GM23338 (cell line): ENCODE data around the gene MST1. TPM values are rescaled to one million over a fixed set of nuclear protein-coding genes. Genes with fewer than 3 reads are reported as not detected.

Experiments used
- ATAC-seq: fragments of 200-7000 bp; cut with Tn5 transposase; 3 replicates; pipeline ENCODE4 v1.9.1; 2020
- DNase-seq: peaks from one replicate; pipeline ENCODE4 v3.0.0-alpha.2; 2015; ENCODE audit warnings: low spot score
- H2AFZ ChIP-seq: fragments of 200-600 bp; sonication (generic); 2 replicates; pipeline ENCODE4 v1.8.0; 2016; ENCODE audit warnings: antibody characterized with exemption, mild to moderate bottlenecking, moderate library complexity
- H3F3A ChIP-seq: fragments of 200-600 bp; sonication (generic); replicated peaks from 2 replicates; pipeline ENCODE4 v1.8.0; 2017; ENCODE audit warnings: antibody characterized with exemption, mixed run types, low read depth
- H3K27ac ChIP-seq: fragments of 200-600 bp; sonication (generic); 2 replicates; pipeline ENCODE4 v1.6.1; 2016; ENCODE audit warnings: low read depth
- H3K27me3 ChIP-seq: fragments of 200-600 bp; sonication (generic); 2 replicates; pipeline ENCODE4 v1.8.0; 2016; ENCODE audit warnings: mild to moderate bottlenecking, mixed run types, moderate library complexity; ENCODE audit not compliant: insufficient read depth
- H3K36me3 ChIP-seq: fragments of 200-600 bp; sonication (generic); 2 replicates; pipeline ENCODE4 v1.8.0; 2016; ENCODE audit warnings: mild to moderate bottlenecking; ENCODE audit not compliant: insufficient read depth
- H3K4me1 ChIP-seq: fragments of 200-600 bp; sonication (generic); 2 replicates; pipeline ENCODE4 v1.8.0; 2016; ENCODE audit warnings: mild to moderate bottlenecking, moderate library complexity; ENCODE audit not compliant: insufficient read depth
- H3K4me2 ChIP-seq: fragments of 200-600 bp; sonication (generic); 2 replicates; pipeline ENCODE4 v1.7.1; 2017; ENCODE audit warnings: mixed run types
- H3K4me3 ChIP-seq: fragments of 200-600 bp; sonication (generic); 2 replicates; pipeline ENCODE4 v1.6.1; 2016; ENCODE audit warnings: mixed run types
- H3K79me2 ChIP-seq: fragments of 200-600 bp; sonication (generic); replicated peaks from 2 replicates; pipeline ENCODE4 v1.8.0; 2017; ENCODE audit warnings: mild to moderate bottlenecking; ENCODE audit not compliant: insufficient read depth
- H3K9me2 ChIP-seq: fragments of 200-600 bp; sonication (generic); 2 replicates; pipeline ENCODE4 v1.8.0; 2017; ENCODE audit not compliant: insufficient read depth
- H4K20me1 ChIP-seq: fragments of 200-600 bp; sonication (generic); replicated peaks from 2 replicates; pipeline ENCODE4 v1.8.0; 2017; ENCODE audit warnings: mild to moderate bottlenecking; ENCODE audit not compliant: insufficient read depth
- H3K27ac Mint-ChIP-seq: 2 replicates; pipeline ENCODE4 v1.8.0; 2020; ENCODE audit warnings: inconsistent platforms, mild to moderate bottlenecking, moderate library complexity, mixed read lengths
- H3K27me3 Mint-ChIP-seq: 3 replicates; pipeline ENCODE4 v1.8.0; 2022; ENCODE audit warnings: low read depth, mild to moderate bottlenecking, moderate library complexity, mixed read lengths, inconsistent platforms; ENCODE audit not compliant: insufficient read depth, poor library complexity
- H3K36me3 Mint-ChIP-seq: 3 replicates; pipeline ENCODE4 v1.8.0; 2021; ENCODE audit warnings: low read depth, mild to moderate bottlenecking, inconsistent platforms, moderate library complexity, mixed read lengths
- H3K4me1 Mint-ChIP-seq: 3 replicates; pipeline ENCODE4 v1.8.0; 2020; ENCODE audit warnings: mild to moderate bottlenecking, inconsistent platforms, mixed read lengths
- H3K4me3 Mint-ChIP-seq: 3 replicates; pipeline ENCODE4 v1.8.0; 2021; ENCODE audit warnings: moderate library complexity, mild to moderate bottlenecking, inconsistent platforms, mixed read lengths
- H3K9me3 Mint-ChIP-seq: 3 replicates; pipeline ENCODE4 v1.8.0; 2020; ENCODE audit warnings: moderate library complexity, mild to moderate bottlenecking, inconsistent platforms, mixed read lengths
- CREB1 ChIP-seq: fragments of 250-450 bp; sonication (Bioruptor Pico); IDR thresholded peaks from 2 replicates; pipeline ENCODE4 v1.5.0; 2020; ENCODE audit warnings: low read depth, mild to moderate bottlenecking, moderate library complexity
- EZH2 ChIP-seq: fragments of 200-600 bp; sonication (generic); IDR thresholded peaks from one replicate; pipeline ENCODE4 v1.8.0; 2017; ENCODE audit warnings: antibody characterized with exemption, mild to moderate bottlenecking, low read depth; ENCODE audit not compliant: unreplicated experiment
- EZH2phosphoT487 ChIP-seq: fragments of 200-600 bp; sonication (generic); IDR thresholded peaks from one replicate; pipeline ENCODE4 v1.8.1; 2018; ENCODE audit warnings: antibody characterized with exemption; ENCODE audit not compliant: unreplicated experiment
- JUNB ChIP-seq: IDR thresholded peaks from one replicate; pipeline ENCODE4 v1.6.1; 2016; ENCODE audit warnings: antibody characterized with exemption; ENCODE audit not compliant: unreplicated experiment
- NANOG ChIP-seq: IDR thresholded peaks from 2 replicates; pipeline ENCODE4 v1.6.1; 2016; ENCODE audit warnings: antibody characterized with exemption, borderline replicate concordance
- POLR2AphosphoS5 ChIP-seq: IDR thresholded peaks from 2 replicates; pipeline ENCODE4 v1.6.1; 2016; ENCODE audit warnings: antibody characterized with exemption, low read depth
- REST ChIP-seq: IDR thresholded peaks from one replicate; pipeline ENCODE4 v1.6.1; 2018; ENCODE audit warnings: antibody characterized with exemption; ENCODE audit not compliant: unreplicated experiment
- STAT1 ChIP-seq: IDR thresholded peaks from one replicate; pipeline ENCODE4 v1.6.1; 2016; ENCODE audit warnings: antibody characterized with exemption; ENCODE audit not compliant: unreplicated experiment
- ZNF114 ChIP-seq: fragments of 250-450 bp; sonication (Bioruptor Pico); IDR thresholded peaks from 2 replicates; pipeline ENCODE4 v1.5.0; 2020; ENCODE audit warnings: mild to moderate bottlenecking, moderate library complexity
- ZNF331 ChIP-seq: fragments of 250-450 bp; sonication (Bioruptor Pico); IDR thresholded peaks from 2 replicates; pipeline ENCODE4 v1.5.0; 2020; ENCODE audit warnings: low read depth, mild to moderate bottlenecking, moderate library complexity
- ZNF462 ChIP-seq: fragments of 250-450 bp; sonication (Bioruptor Pico); IDR thresholded peaks from 2 replicates; pipeline ENCODE4 v1.5.0; 2020; ENCODE audit warnings: mild to moderate bottlenecking, moderate library complexity
- polyA plus RNA-seq: library from polyadenylated mRNA; unstranded; fragments of >200 nt; fragmentation: Nextera tagmentation; extraction: Ambion mirVana; gene quantifications from 2 replicates; pipeline ENCODE4 v1.2.1, GENCODE V29; 2016
- total RNA-seq: library from RNA; depleted of rRNA; stranded (reverse); fragments of >200 nt; shearing (Covaris generic); gene quantifications from 2 replicates; pipeline ENCODE4 v1.2.3, GENCODE V29; 2014

The MST1 gene
- total and polyA plus RNA-seq, 2 experiments from 2014 or later, result 5.9 to 11.1 TPM

GRCh38 chr3:49659756-49660155 is 29.5 kb downstream of the MST1 start:
- TF ChIP-seq ZNF114 (CRISPR knock-in tag) (no peak), STAT1 (no peak), NANOG (no peak), EZH2 (no peak), ZNF462 (CRISPR knock-in tag) (no peak), EZH2phosphoT487 (no peak), ZNF331 (no peak), JUNB (no peak), POLR2AphosphoS5 (no peak), CREB1 (CRISPR knock-in tag) (no peak), REST (no peak)
- Histone ChIP-seq H2AFZ (no peak overlapping the region), H3K4me2 (no peak overlapping the region)

More at GRCh38 chr3:49659756-49660155, 29.5 kb downstream of the MST1 start:
- H3K27me3 ChIP-seq, result no peaks in the 10 kb centered on the region
- H3K4me3 ChIP-seq, result no peak overlapping the region
- Mint-ChIP-seq H3K36me3 (no peaks in the 10 kb centered on the region; the same call in 2 of the 3 replicates), H3K4me1 (peaks cover 2% of the 10 kb centered on the region), H3K9me3 (no peaks in the 10 kb centered on the region), H3K27ac (no peak overlapping the region), H3K4me3 (no peak overlapping the region), H3K27me3 (peaks cover 16% of the 10 kb centered on the region)
- H4K20me1 ChIP-seq, result no peaks in the 10 kb centered on the region
- no peak overlapping the region for H3K27ac ChIP-seq
- no peaks in the 10 kb centered on the region for H3K9me2 ChIP-seq
- ATAC-seq, result no peak
- H3K4me1 ChIP-seq, result no peaks in the 10 kb centered on the region
- no peaks in the 10 kb centered on the region for H3K36me3 ChIP-seq
- no peaks in the 10 kb centered on the region for H3K79me2 ChIP-seq
- no peak for DNase-seq
- no peaks in the 10 kb centered on the region for H3F3A ChIP-seq
